HCT116 (cell line): ENCODE measurements around the gene APOE. TPM values are rescaled to one million over a fixed set of nuclear protein-coding genes. Genes with fewer than 3 reads are reported as not detected.

Experiments
- ATAC-seq: fragments of 200-7000 bp; cut with Tn5 transposase; 2 replicates; pipeline ENCODE4 v1.9.1; 2020; ENCODE audit warnings: mild to moderate bottlenecking, moderate library complexity
- BruUV-seq: library from RNA; stranded (reverse); fragments of 400-500 nt; replicated peaks from 2 replicates; lab custom pipeline; 2021; lab: Mats Ljungman, UMichigan
- CTCF ChIA-PET: fragments of 300-600 bp; sonication (Branson Sonifier 250); formaldehyde crosslinking; loops from one replicate; lab custom pipeline; 2021; ENCODE audit warnings: antibody characterized with exemption; lab: Charles Lee
- POLR2A ChIA-PET: fragments of 300-600, 350-600 bp; sonication (Branson Sonifier 250); formaldehyde crosslinking; loops from one replicate; lab custom pipeline; 2021; ENCODE audit warnings: antibody characterized with exemption; lab: Charles Lee
- RAD21 ChIA-PET, 2 experiments: fragments of 300-600 bp; sonication (Branson Sonifier 250); formaldehyde crosslinking; loops; one replicate each; lab custom pipeline; 2023; ENCODE audit warnings: low total read pairs in 2 of 2; ENCODE audit not compliant: uncharacterized antibody in 2 of 2, unreplicated experiment in 2 of 2, low non-redundant PET in 1 of 2; lab: Charles Lee
- DNase-seq: peaks from one replicate; pipeline ENCODE4 v3.0.0-alpha.2; 2010; ENCODE audit warnings: low read depth, low spot score
- H2AFZ ChIP-seq: fragments of 200-600 bp; shearing (Covaris generic), sonication (generic); 2 replicates; pipeline ENCODE4 v1.6.1; 2017; ENCODE audit warnings: low read depth, mixed run types, mixed read lengths, antibody characterized with exemption, low read length; ENCODE audit not compliant: poor library complexity, severe bottlenecking
- H3K27ac ChIP-seq: 2 replicates; pipeline ENCODE4 v1.5.1; 2012; ENCODE audit warnings: low read depth, low read length
- H3K27me3 ChIP-seq: fragments of 200-600 bp; sonication (generic); 2 replicates; pipeline ENCODE4 v1.6.1; 2016; ENCODE audit warnings: mixed run types, low read length, mixed read lengths; ENCODE audit not compliant: insufficient read depth
- H3K36me3 ChIP-seq, 2 experiments: fragments of 200-500 bp in 1 of 2; fragments of 200-600 bp in 1 of 2; sonication (Bioruptor generic) in 1 of 2; sonication (generic) in 1 of 2; 2 replicates each; pipeline versions ENCODE4 v1.5.1 to v1.6.1; 2014 to 2016; ENCODE audit warnings: low read length in 2 of 2, inconsistent platforms in 1 of 2, mixed read lengths in 1 of 2, mixed run types in 1 of 2; ENCODE audit not compliant: insufficient read depth in 2 of 2, control insufficient read depth in 1 of 2
- H3K4me1 ChIP-seq, 2 experiments: fragments of 200-600 bp in 1 of 2; sonication (generic) in 1 of 2; 2 replicates each; pipeline versions ENCODE4 v1.5.1 to v1.6.1; 2012 to 2017; ENCODE audit warnings: low read length in 2 of 2, inconsistent platforms in 1 of 2, mild to moderate bottlenecking in 1 of 2, mixed read lengths in 1 of 2, mixed run types in 1 of 2, moderate library complexity in 1 of 2; ENCODE audit not compliant: insufficient read depth in 2 of 2, control insufficient read depth in 1 of 2
- H3K4me2 ChIP-seq: fragments of 200-600 bp; sonication (generic); 2 replicates; pipeline ENCODE4 v1.6.1; 2017; ENCODE audit warnings: mixed run types, low read length, mixed read lengths
- H3K4me3 ChIP-seq, 2 experiments: fragments of 200-600 bp in 1 of 2; sonication (generic) in 1 of 2; replicated peaks in 1 of 2; 2 replicates each; pipeline ENCODE4 v1.5.1; 2011 to 2016; ENCODE audit warnings: low read length in 2 of 2, control low read depth in 1 of 2, low read depth in 1 of 2, mild to moderate bottlenecking in 1 of 2, mixed read lengths in 1 of 2, mixed run types in 1 of 2
- H3K79me2 ChIP-seq: fragments of 200-600 bp; sonication (generic); 2 replicates; pipeline ENCODE4 v1.6.1; 2017; ENCODE audit warnings: mild to moderate bottlenecking, mixed run types, low read length, moderate library complexity, mixed read lengths; ENCODE audit not compliant: insufficient read depth
- H3K9ac ChIP-seq: fragments of 200-600 bp; sonication (generic); 2 replicates; pipeline ENCODE4 v1.6.1; 2016; ENCODE audit warnings: low read length, mixed read lengths
- H3K9me2 ChIP-seq: fragments of 200-600 bp; sonication (generic), shearing (Covaris generic); 2 replicates; pipeline ENCODE4 v1.6.1; 2017; ENCODE audit warnings: mixed run types, mild to moderate bottlenecking, moderate library complexity; ENCODE audit not compliant: insufficient read depth
- H3K9me3 ChIP-seq, 2 experiments: fragments of 200-500 bp in 1 of 2; fragments of 200-600 bp in 1 of 2; sonication (Bioruptor generic) in 1 of 2; sonication (generic) in 1 of 2; 2 replicates each; pipeline ENCODE4 v1.6.1; 2014 to 2017; ENCODE audit warnings: low read length in 2 of 2, mixed read lengths in 2 of 2, inconsistent platforms in 1 of 2, low read depth in 1 of 2, mild to moderate bottlenecking in 1 of 2, mixed run types in 1 of 2, moderate library complexity in 1 of 2; ENCODE audit not compliant: control insufficient read depth in 1 of 2, insufficient read depth in 1 of 2
- H4K20me1 ChIP-seq: fragments of 200-600 bp; sonication (generic), shearing (Covaris generic); 2 replicates; pipeline ENCODE4 v1.6.1; 2017; ENCODE audit warnings: mixed run types, mild to moderate bottlenecking, moderate library complexity; ENCODE audit not compliant: insufficient read depth
- ATF3 ChIP-seq: IDR thresholded peaks from 2 replicates; pipeline ENCODE4 v1.6.1; 2012
- CBX3 ChIP-seq: IDR thresholded peaks from 2 replicates; pipeline ENCODE4 v1.6.1; 2012; ENCODE audit warnings: low read depth
- CTCF ChIP-seq, 3 experiments: fragments of 200-600 bp in 1 of 3; sonication (generic) in 1 of 3; IDR thresholded peaks in 2 of 3; conservative IDR thresholded peaks in 1 of 3; 2 replicates each; pipeline ENCODE4 v1.5.1; 2012 to 2017; ENCODE audit warnings: low read depth in 2 of 3, low read length in 2 of 3, antibody characterized with exemption in 1 of 3, borderline replicate concordance in 1 of 3, control low read depth in 1 of 3, mild to moderate bottlenecking in 1 of 3, mixed read lengths in 1 of 3, mixed run types in 1 of 3, moderate library complexity in 1 of 3; ENCODE audit not compliant: insufficient read depth in 1 of 3
- ELF1 ChIP-seq: IDR thresholded peaks from 2 replicates; pipeline ENCODE4 v1.6.1; 2012; ENCODE audit warnings: low read depth, borderline replicate concordance
- FOSL1 ChIP-seq: IDR thresholded peaks from 2 replicates; pipeline ENCODE4 v1.6.1; 2012; ENCODE audit warnings: low read depth
- RAD21 ChIP-seq: IDR thresholded peaks from 2 replicates; pipeline ENCODE4 v1.6.1; 2012; ENCODE audit warnings: low read depth, mild to moderate bottlenecking
- SP1 ChIP-seq: IDR thresholded peaks from 2 replicates; pipeline ENCODE4 v1.6.1; 2012; ENCODE audit warnings: low read depth
- YY1 ChIP-seq: IDR thresholded peaks from 2 replicates; pipeline ENCODE4 v1.6.1; 2011; ENCODE audit warnings: low read length, low read depth, moderate library complexity, mild to moderate bottlenecking; ENCODE audit not compliant: insufficient replicate concordance; ENCODE audit errors: extremely low read depth
- ZNF274 ChIP-seq: fragments of 200-500 bp; sonication (Bioruptor generic); IDR thresholded peaks from 2 replicates; pipeline ENCODE4 v1.6.1; 2014; ENCODE audit warnings: mild to moderate bottlenecking, low read depth, low read length, inconsistent platforms
- intact Hi-C: fragments of 100-400 bp; cut with micrococcal nuclease; formaldehyde crosslinking; loops from 2 replicates; pipeline ENCODE4 v1.10.0; 2022
- total RNA-seq: library from RNA; stranded (reverse); gene quantifications from one replicate; pipeline ENCODE4 v1.2.1, GENCODE V29; 2021; ENCODE audit not compliant: unreplicated experiment
- TF ChIP-seq, protein P1 (sequence below): IDR thresholded peaks from 2 replicates; pipeline ENCODE4 v1.6.1; 2012

Gene APOE
- total RNA-seq, 1 experiment from 2014 or later: 7.2 TPM

DNA sequence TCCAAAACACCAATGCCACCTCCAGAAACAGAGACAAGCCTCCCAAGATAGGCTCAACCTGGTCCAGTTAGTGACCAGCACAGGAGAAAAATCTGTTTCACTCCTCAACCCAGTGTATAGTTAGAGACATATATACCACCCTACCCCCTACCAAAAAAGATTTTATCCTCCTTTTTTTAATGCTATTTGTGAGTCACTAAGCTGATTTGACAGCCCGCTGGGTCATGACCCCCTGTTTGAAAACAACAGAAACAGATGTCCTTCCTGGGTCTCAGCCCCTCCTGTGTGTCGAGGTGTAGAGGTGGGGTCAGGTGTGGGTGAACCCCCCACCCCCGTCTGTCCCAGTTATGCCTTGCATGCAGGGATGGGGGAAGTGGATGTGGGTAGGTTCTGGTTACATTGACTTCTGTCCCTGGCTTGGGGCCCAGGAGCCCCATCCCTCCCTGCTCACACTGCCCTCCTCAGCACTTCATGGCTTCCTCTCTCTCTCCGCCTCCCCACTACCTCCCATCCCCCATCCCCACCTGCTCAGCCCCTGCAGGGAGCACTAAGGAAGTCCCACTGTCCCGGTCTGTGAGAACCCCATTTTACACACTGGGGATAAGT lies 28.6 kb upstream of the APOE start:
- intact Hi-C loops: no loop called here
- Histone ChIP-seq H3K9me2 (no peaks in the 10 kb centered on the region), H3K27ac (no peak overlapping the region), H3K4me2 (no peak overlapping the region), H4K20me1 (no peaks in the 10 kb centered on the region), H2AFZ (no peak overlapping the region), H3K9me3 (no peaks in the 10 kb centered on the region), H3K27me3 (no peaks in the 10 kb centered on the region), H3K9ac (no peak overlapping the region), H3K4me3 (no peak overlapping the region), H3K36me3 (peaks cover 32 to 33% of the 10 kb centered on the region in 2 experiments), H3K4me1 (no peaks in the 10 kb centered on the region), H3K79me2 (no peaks in the 10 kb centered on the region)
- DNase-seq (no peak), ATAC-seq (no peak)
- ChIA-PET RAD21 (interaction anchor here in 1 of 2 experiments (0.6 kb wide), 1 partner anchor 53 kb away, joined by 3 read pairs; no protein-coding TSS in a partner anchor), POLR2A (no interaction called here), CTCF (no interaction called here)
- BruUV-seq: TSS peak; percentile 23
- TF ChIP-seq FOSL1 (no peak), SP1 (no peak), ATF3 (no peak), CBX3 (no peak), YY1 (no peak), CTCF (IDR thresholded peaks at IDR 0.05 in 2 of 3, conservative IDR thresholded peaks at IDR 0.05 in 1 of 3; ENCODE audit: borderline replicate concordance in 1 of 3, insufficient read depth in 1 of 3, low read depth in 2 of 3, low read length in 2 of 3) (no peak), RAD21 (no peak), ELF1 (no peak), ZNF274 (no peak)
- TF ChIP-seq, protein P1, sequence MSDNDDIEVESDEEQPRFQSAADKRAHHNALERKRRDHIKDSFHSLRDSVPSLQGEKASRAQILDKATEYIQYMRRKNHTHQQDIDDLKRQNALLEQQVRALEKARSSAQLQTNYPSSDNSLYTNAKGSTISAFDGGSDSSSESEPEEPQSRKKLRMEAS: no peak
